Measurements from ENCODE around the gene ZNF429.
"Not testable (repeated sequence)": the region's sequence is repeated elsewhere in the genome, so short reads cannot be mapped to it uniquely, and the experiment has no call there.

The ZNF429 gene

DNA sequence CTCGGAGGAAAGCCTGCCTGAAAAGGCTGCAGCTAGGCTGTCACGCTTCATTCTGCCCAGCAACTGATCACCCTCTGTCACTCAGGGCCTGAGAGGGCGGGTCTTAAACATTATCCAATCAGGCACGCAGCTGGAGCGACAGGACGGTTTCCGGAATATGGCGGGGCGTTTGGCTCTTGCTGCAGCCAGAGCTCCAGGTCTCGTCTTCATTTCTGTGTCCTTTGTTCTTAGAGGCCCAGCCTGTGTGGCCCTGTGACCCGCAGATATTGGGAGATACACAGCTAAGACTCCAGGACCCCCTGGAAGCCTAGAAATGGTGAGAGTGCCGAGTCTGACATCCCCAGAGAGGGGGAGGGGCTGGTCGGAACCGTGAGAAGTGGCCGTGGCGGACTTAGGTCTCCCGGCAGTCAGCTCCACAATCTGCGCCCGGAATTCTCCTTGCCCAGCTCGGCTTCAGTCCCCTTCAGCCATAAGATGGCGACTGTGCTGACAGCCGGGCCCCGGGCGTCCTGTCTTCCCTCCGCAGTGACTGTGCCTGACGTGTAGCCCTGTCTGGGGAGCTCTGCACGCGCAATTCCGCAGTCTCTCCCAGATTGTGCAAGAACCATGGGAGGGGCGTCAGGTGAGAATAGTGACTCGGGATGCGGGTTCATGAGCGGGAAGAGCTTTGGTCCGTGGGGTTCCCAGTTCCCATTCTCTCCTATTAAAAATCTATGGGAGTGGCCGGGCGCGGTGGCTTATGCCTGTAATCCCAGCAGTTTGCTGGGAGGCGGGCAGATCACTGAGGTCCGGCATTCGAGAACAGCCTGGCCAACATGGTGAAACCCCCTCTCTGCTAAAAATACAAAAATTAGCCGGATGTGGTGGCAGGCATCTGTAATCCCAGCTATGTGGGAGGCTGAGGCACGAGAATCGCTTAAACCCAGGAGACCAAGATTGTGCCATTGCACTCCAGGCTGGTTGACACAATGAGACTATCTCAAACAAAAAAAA lies at the start of gene ZNF429:
Gene ZNF429 (plus strand): TSS at position 144 of the 993 bp plus-strand sequence. CDS start 170 bp downstream, at position 314.
- in situ Hi-C loops (cut with MboI; ENCODE audit: low sequenced_read_pairs): no loop called here

DNA sequence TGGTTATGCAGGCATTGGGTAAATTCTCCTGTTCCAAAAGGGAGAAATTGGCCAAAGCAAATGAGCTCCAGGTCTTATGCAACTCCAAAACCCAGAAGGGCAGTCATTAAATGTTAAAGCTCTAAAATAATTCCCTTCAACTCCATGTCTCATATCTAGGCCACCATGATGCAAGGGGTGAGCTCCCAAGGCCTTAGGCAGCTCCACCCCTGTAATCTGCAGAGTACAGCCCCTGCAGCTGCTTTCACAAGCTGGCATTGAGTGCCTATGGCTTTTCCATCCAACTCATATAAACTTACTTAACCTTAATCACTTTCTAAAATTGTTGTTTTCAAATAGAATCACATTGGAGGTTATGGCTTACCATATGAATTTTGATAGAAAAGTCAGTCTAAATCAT lies 44.7 kb upstream of the ZNF429 start:
- in situ Hi-C loops (cut with MboI; ENCODE audit: low sequenced_read_pairs): no loop called here

DNA sequence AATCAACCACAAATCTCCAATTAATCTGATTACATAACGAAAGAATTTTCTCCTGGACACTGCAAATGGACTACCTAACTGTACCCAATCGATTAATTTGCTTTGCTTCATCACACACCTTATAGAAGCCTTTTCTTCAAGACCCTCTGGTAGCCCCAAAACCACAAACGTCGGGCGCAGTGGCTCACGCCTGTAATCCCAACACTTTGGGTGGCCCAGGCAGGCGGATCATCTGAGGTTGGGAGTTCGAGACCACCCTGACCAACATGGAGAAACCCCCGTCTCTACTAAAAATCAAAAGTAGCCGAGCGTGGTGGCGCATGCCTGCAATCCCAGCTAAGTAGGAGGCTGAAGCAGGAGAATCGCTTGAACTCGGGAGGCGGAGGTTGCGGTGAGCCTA lies 42.9 kb upstream of the ZNF429 start:
- in situ Hi-C loops (cut with MboI; ENCODE audit: low sequenced_read_pairs): no loop called here

DNA sequence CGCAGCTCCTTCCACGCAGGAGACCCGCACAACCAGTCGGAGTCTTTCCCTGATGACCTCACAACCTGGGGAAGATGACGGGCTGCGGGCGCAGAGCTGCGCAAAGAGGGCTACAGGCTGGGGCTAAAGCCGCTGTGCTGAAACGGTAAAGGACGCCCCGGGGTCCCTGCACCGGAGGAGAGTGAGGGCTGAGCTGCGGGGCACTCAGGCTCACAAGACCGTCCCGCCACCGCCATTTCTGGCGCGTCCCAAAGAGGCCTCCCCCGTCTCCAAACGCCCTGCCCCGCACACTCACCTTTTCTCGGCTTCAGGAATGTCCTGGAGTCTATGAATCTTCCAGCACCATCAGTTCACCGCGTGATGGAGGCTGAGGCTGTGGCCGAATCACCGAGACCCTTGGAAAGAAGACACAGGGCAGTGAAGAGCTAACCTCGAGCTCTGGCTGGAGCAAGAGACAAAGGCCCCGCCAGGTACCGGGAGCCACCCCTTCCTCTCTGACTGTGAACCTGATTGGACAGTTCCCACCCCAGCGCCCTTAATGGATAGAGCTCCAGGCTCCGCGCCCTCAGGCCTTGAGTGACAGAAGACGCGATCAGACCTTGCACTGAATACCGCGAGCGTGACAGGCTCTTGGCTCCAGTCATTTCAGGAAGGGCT lies 41.8 kb upstream of the ZNF429 start:
- in situ Hi-C loops (cut with MboI; ENCODE audit: low sequenced_read_pairs): no loop called here

DNA sequence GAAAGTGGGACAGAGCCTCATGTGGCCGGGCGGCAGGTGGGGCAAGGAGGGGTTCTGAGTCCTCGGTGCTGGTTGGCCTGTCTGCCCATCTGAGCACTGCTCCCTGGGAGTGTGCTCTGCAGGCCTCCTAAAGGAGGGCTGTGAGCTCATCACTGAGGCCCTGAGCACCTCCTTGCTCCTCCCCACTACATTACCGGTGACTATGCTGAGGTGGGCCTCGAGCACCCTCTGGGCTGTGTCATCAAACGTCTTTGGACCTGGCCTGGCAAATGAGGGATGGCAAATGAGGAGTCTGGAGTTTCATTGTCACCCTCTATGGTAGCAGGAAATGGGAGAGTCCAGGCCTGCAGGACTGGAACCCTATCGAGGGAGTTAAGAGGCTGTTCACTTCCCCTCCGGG lies 38.8 kb upstream of the ZNF429 start:
- in situ Hi-C loops (cut with MboI; ENCODE audit: low sequenced_read_pairs): no loop called here

DNA sequence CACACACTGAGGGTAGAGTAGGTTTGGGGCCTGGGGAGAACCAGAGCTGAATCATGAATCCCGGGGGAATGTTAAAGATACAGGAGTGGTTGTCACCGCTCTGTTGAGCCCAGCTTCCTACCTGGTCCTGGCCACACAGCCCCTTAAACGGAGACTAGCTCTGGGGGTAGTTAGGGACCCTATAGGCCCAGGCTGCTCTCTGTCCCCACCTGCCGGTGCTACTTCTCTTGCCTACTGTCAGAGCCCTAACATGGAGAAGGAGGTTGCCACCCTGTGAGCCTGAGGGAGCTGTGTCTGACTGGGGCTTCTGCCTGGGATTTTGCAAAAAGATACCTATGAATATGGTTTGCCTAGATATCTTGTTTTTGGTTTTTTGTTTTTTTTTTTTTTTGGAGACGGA lies 36.6 kb upstream of the ZNF429 start:
- in situ Hi-C loops (cut with MboI; ENCODE audit: low sequenced_read_pairs): no loop called here

DNA sequence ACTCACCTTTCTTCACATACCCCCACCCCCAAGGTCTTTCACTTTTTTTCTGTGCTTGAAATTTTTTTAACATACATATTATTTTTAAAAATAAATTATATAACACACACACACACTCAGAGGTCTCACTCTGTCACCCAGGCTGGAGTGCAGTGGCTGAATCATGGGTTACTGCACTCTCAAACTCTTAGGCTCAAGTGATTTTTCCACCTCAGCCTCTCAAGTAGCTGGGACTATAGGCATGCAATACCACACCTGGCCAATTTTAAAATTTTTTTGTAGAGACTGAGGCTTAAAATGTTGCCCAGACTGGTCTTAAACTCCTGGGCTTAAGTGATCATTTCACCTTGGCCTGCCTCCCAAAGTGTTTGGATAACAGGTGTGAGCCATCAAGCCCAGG lies 32.9 kb upstream of the ZNF429 start:
- in situ Hi-C loops (cut with MboI; ENCODE audit: low sequenced_read_pairs): no loop called here

DNA sequence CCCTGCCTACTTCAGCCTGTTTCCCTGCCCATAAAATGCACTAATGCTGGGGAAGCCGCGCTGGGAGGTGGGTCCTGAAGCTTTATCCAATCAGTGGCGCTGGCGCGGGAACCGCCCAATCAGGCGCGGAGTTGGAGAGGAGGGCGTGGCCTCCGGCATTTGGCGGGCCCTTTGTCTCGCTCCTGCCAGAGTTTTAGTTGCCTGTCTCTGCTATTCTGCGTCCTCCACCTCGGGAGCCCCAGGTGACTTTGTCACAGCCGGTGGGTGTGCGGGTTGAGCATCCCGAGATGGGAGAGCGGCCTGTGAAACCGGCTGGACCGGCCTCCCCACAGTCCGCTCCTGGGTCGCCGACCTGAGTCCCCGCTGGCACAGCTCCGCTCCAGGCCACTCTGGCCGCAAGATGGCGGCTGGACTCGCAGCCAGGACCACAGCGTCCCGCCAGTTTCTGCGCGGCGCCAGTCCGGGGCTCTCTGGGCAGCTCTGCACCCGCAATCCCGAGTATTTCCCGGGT lies 30.7 kb upstream of the ZNF429 start:
- in situ Hi-C loops (cut with MboI; ENCODE audit: low sequenced_read_pairs): no loop called here

DNA sequence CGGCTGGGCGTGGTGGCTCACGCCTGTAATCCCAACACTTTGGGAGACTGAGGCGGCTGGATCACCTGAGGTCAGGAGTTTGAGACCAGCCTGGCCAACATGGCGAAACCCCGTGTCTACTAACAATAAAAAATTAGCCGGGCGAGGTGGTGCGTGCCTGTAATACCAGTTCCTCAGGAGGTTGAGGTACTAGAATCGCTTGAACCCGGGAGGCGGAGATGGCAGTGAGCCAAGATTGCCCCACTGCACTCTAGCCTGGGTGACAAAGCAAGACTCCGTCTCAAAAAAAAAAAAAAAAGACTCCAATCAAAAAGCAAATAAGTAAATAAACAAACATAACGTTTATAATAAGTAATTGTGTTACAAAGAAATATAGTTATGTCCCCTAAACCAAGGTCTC lies 23.0 kb upstream of the ZNF429 start:
- in situ Hi-C loops (cut with MboI; ENCODE audit: low sequenced_read_pairs): not testable (repeated sequence)

DNA sequence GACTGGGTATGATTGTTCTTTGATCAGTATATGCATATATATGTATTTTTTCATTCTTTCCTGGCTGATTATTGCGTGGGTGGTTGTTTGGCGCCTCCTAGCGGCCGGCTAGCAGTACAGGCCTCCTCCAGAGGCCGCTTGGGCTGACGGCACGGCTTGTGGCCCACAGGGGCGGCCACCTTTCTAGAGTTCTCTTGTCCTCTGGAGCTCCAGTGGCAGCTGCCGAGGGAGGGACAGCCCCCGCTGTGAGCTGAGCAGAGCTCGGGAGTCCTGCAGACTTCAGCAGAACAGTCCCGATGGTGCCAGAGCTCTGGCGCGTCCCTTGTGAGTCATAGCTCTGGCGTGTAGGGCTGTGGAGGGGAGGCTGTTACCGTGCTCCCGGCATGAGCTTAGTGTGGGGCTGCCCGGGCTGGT lies 22.5 kb upstream of the ZNF429 start:
- in situ Hi-C loops (cut with MboI; ENCODE audit: low sequenced_read_pairs): no loop called here

DNA sequence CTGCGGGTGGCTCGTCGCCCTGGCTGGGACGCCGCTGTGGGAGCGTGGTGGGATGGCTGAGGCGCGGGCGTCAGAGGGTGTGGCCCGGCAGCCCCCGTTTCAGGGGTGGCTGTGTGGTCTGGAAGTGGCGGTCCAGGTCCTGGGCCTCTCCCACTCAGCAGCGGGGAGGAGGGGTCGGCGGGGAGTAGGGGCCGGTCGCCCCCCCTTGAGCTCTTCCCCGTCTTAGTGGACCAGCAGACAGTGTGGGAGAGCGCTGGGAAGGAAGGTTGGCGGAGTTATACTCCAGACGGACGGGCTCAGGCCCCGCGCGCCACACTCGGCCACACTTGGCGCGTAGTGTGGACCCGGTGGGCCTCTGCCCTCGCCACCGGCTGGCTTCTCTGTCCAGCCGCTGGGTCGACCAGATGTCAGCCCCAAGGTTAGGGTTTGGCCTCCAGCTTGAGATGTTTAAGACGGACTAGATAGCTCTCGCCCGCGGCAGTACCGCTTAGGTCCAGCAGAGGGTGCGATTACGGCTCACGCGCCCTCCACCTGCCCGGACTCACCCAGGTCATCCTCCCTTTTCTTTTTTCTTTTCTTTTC lies 21.7 kb upstream of the ZNF429 start:
- in situ Hi-C loops (cut with MboI; ENCODE audit: low sequenced_read_pairs): no loop called here

DNA sequence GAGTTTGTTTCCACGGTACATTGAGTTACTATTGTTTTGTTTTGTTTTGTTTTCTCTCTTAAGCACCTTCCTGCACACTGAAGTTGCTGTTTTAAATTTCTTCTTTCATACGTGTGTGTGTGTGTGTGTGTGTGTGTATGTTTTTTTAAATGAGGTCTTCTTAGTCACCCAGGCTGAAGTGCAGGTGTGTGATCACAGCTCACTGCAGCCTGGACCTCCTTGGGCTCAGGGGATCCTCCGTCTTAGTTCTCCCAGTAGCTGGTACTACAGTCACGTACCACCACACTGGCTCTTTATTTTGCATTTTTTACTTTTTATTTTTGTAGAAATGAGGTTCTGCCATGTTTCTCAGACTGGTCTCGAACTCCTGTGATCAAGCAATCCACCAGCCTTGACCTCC lies 20.8 kb upstream of the ZNF429 start:
- in situ Hi-C loops (cut with MboI; ENCODE audit: low sequenced_read_pairs): no loop called here

DNA sequence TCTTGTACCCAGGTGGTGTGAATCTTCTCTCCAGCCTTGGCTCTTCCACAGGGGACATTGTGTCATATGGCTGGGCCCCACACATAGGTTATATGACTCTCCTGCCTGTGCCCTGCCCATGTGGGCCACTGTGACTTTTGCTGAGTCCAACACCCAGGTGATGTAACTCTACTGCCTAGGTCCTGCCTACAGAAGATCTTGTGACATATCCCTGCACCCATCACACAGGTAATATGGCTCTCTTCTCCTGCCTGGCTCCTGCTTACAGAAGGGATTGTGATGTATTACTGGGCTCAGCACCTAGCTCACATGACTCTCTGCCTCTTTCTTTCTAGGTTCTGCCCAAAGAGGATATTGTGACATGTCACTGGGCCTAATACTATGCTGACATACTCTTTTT lies 19.5 kb upstream of the ZNF429 start:
- in situ Hi-C loops (cut with MboI; ENCODE audit: low sequenced_read_pairs): no loop called here

DNA sequence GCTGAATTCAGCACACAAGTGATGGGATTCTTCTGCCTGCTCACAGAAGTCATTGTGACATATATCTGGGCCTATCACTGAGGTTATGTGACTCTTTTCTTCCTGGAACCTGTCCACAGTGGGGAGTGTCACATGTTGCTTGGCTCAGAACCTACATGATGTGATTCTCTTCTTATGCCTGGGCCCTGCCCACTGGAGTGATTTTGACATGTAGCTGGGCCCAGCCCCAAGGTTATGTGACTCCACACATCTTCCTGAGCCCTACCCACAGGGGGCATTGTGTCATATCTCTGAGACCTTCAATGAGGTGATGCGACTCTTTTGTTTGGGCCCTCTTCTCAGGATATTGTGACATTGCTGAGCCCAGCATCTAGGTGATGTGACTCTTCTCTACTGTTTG lies 17.4 kb upstream of the ZNF429 start:
- in situ Hi-C loops (cut with MboI; ENCODE audit: low sequenced_read_pairs): no loop called here

DNA sequence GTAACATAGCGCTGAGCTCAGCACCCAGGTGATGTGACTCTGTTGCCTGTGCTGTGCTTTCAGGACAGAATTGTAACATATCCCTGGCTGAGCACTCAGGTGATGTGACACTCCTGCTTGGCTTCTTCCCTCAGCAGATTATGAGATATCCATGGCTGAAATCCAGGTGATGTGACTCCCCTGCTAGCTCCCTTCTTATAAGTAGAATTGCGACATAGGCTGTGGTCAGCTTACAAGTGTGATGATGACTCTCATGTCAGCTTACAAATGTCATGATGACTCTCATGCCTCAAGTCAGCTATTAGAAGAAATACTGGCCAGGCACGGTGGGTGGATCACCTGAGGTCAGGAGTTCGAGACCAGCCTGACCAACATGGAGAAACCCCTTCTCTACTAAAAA lies 14.3 kb upstream of the ZNF429 start:
- in situ Hi-C loops (cut with MboI; ENCODE audit: low sequenced_read_pairs): no loop called here

DNA sequence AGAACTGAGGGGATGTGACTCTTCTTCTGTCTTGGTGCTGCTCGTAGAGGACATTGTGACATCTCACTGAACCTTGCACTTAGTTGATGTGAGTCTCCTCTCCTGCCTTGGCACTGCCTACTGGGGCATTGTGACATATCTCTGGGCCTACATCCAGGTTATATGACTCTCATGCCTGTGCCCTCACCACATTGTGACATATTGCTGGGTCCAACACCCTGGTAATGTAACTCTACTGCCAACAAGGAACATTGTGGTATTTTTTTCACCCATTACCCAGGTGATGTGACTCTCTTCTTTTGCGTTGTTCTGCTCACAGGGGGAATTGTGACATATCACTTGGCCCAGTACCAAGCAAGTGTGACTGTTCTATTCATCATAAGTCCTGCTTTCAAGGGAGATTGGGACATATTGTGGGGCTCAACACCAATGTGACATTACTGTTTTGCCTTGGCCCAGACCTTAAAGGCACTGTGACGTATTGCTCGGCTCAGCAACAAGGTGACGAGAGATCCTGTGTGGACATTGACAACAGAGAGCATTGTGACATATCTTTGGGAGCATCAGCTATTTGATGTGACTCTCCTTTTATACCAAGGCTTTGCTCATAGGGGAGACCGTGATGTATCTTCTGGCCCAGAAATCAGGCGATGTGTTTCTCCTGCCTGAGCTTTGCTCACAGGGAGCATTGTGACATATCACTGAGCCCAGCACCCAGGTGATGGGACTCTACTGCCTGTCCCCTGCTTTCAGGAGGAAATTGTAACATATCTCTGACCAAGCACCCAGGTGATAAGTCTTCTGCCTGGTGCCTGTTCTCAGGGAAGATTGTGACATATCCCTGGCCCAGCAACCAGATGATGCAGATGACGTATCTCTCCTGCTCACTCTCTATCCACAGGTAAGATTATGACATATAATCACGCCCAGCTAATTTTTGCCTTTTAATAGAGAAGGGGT lies 12.2 kb upstream of the ZNF429 start:
- in situ Hi-C loops (cut with MboI; ENCODE audit: low sequenced_read_pairs): no loop called here

DNA sequence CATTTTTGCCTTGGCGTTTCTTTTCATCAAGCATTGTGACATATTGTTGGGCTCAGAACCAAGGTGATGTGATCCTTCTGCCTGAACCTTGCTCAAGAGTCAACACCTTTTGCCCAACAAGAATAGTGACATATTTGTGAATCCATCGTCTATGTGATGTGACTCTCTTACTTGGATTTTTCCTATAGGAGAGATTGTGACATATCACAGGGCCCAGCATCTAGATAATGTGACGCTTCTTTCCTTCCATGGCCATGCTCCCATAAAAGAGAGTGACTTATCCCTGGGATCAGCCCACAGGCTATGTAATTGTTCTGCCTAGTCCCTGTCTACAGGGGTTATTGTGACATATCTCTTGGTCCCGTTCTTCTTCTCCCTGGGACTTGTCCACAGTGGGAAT lies 8.5 kb upstream of the ZNF429 start:
- in situ Hi-C loops (cut with MboI; ENCODE audit: low sequenced_read_pairs): no loop called here

DNA sequence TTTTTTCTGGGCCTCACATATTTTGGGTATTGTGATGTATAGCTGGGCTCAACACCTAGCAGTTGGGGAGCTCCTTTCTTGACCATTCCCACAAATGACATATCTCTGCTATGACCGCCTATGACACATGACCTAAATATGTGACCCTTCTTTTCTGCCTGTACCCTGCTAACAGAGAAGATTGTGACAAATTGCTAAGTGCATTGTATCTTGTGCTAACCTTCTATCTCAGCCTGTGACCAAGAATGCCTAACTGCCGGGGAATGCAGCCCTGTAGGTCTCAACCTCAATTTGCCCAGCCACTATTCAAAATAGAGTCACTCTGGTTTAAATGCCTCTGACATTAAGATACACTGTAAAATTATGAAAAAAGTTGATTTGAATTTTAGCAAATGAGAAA lies 6.8 kb upstream of the ZNF429 start:
- in situ Hi-C loops (cut with MboI; ENCODE audit: low sequenced_read_pairs): no loop called here

DNA sequence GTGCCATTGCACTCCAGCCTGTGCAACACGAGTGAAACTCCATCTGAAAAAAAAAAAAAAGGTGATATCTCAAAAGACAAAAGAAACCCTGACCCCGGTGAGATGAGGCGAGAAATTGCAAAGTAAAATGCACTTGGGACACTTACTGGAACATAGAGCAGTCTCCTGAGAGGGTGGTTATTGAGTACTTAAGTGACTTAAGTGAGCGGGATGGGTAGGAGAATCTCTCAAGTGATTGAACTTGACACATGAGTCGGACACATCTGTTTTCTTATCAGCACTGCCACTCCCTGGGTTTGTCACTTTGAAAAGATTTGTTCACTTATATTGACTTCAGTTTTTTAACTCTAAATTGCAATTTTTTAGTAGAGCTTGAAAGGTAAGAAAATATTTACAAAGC lies 2.8 kb downstream of the ZNF429 start:
- in situ Hi-C loops (cut with MboI; ENCODE audit: low sequenced_read_pairs): no loop called here

DNA sequence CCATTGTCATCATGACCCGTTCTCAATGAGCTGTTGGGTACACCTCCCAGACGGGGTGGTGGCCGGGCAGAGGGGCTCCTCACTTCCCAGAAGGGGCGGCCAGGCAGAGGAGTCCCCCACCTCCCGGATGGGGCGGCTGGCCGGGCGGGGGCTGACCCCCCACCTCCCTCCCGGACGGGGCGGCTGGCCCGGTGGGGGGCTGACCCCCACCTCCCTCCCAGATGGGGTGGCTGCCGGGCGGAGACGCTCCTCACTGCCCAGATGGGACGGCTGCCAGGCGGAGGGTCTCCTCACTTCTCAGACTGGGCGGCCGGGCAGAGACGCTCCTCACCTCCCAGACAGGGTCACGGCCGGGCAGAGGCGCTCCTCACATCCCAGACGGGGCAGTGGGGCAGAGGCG lies 5.7 kb downstream of the ZNF429 start:
- in situ Hi-C loops (cut with MboI; ENCODE audit: low sequenced_read_pairs): not testable (repeated sequence)

Measured in HL-60/S4 (cell line).